Gastroesophageal sphincter (tissue), 3 donors: Measurements from ENCODE around the gene TNNC2.

ENCODE experiments used
- CTCF ChIP-seq, 4 experiments: fragments of 200-600 bp in 2 of 4; fragments of 450-650 bp in 2 of 4; sonication (generic) in 1 of 4; IDR thresholded peaks; one replicate each; pipeline ENCODE4 v1.5.1; 2017 to 2019; ENCODE audit warnings: antibody characterized with exemption in 4 of 4, mild to moderate bottlenecking in 2 of 4, moderate library complexity in 2 of 4
- POLR2A ChIP-seq, 2 donors: fragments of 450-650 bp; IDR thresholded peaks; one replicate each; pipeline ENCODE4 v1.6.1; 2017; ENCODE audit warnings: antibody characterized with exemption in 2 of 2, mild to moderate bottlenecking in 2 of 2, moderate library complexity in 1 of 2
- POLR2AphosphoS5 ChIP-seq: sonication (generic); formaldehyde crosslinking; IDR thresholded peaks from one replicate; pipeline ENCODE4 v1.6.1; 2017; ENCODE audit warnings: antibody characterized with exemption

DNA sequence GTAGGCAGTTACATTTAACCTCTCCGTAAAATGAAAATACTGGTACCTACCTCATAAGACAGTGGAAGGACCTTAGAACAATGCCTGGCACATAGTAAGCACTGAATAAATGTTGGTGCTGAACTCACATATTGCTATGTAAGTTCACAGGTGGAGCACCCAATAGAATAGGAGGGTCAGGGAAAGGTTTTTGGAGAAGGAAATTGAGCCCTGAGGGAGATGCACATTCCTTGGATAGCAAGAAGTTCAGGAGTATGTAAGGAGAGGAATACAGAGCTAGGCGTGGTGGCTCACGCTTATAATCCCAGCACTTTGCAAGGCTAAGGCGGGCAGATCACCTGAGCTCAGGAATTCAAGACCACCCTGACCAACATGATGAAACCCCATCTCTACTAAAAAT, 7.6 kb downstream of the TNNC2 start:
- TF ChIP-seq CTCF (IDR thresholded peaks at IDR 0.05) (no peak), POLR2AphosphoS5 (no peak), POLR2A (IDR thresholded peaks at IDR 0.05) (no peak)
